HG03139 (cell line): ENCODE results near the gene GSDME.

Experiments used
- ATAC-seq: cut with Tn5 transposase; IDR thresholded peaks from one replicate; pipeline ENCODE4 v1.9.1; 2021; ENCODE audit not compliant: unreplicated experiment

The GSDME gene

GRCh38 chr7:24723178-24723530, 34.1 kb downstream of the GSDME start:
- no peak for ATAC-seq

GRCh38 chr7:24722386-24723177, 34.7 kb downstream of the GSDME start:
- ATAC-seq = no peak

GRCh38 chr7:24721481-24722001, 35.7 kb downstream of the GSDME start:
- no peak for ATAC-seq

GRCh38 chr7:24720283-24720682, 37.0 kb downstream of the GSDME start:
- no peak for ATAC-seq

GRCh38 chr7:24718977-24719491, 38.2 kb downstream of the GSDME start:
- peak; percentile 52 for ATAC-seq

- ATAC-seq = no peak
Observed at GRCh38 chr7:24718431-24718831, 38.8 kb downstream of the GSDME start.

- no peak for ATAC-seq
Observed at GRCh38 chr7:24717694-24718320, 39.5 kb downstream of the GSDME start.

- ATAC-seq = no peak
Observed at GRCh38 chr7:24717247-24717622, 40.0 kb downstream of the GSDME start.

- ATAC-seq = no peak
Observed at GRCh38 chr7:24716480-24717246, 40.6 kb downstream of the GSDME start.

- ATAC-seq = peak; percentile 36
Observed at GRCh38 chr7:24715661-24716479, 41.4 kb downstream of the GSDME start.

GRCh38 chr7:24715171-24715570, 42.1 kb downstream of the GSDME start:
- no peak for ATAC-seq

- ATAC-seq = no peak
Observed at GRCh38 chr7:24714676-24715010, 42.6 kb downstream of the GSDME start.

- no peak for ATAC-seq
Observed at GRCh38 chr7:24713850-24714675, 43.2 kb downstream of the GSDME start.

- no peak for ATAC-seq
Observed at GRCh38 chr7:24713039-24713793, 44.0 kb downstream of the GSDME start.

- ATAC-seq = no peak
Observed at GRCh38 chr7:24709585-24710360, 47.5 kb downstream of the GSDME start.

- ATAC-seq = no peak
Observed at GRCh38 chr7:24709051-24709450, 48.2 kb downstream of the GSDME start.

- ATAC-seq = no peak
Observed at GRCh38 chr7:24707988-24708615, 49.2 kb downstream of the GSDME start.
